ENCODE measurements around the gene SEC14L5.
A peak's percentile ranks its signal among the peaks of the same experiment; 100 is the strongest.

Gene SEC14L5

DNA sequence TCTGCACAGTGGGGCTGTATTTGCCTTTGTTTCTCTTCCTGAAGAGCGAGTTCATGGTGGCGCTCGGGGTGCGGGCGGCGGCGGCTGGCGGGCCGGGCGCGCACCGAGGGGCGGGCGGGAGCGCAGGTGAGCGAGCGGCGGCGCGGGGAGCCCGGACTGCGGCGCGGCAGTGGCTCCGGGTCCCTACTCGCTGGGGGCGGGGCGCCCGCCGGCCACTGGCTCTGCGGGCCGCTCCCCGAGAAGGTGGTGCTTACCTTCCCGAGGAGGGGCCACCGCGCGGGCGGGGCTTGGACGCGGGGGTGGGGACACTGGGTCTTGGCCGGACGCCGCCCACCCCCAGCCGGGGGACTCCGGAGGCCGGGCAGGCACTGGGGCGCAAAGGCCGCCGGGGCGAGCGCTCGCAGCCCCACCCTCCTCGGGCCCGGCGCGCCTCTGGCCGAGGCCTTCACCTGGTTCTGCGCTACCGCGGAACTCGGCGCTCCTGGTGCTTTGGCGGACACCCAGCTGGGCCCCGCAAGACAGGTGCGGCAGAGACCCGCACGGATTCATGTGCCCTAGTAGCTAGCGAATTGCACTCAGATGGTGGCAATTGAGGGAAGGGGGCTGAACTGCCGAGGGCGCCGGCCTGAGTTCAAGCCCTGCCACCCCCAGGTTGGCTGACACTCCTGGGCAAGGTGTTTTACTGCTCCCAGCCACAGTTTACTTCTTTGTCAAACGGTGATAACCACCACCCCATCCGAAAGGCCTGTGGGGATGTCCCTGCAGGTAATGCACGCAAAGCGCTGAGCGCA, 20.9 kb upstream of the SEC14L5 start, which contains the start of gene PPL:
TSS of gene PPL (minus strand) at position 158 of the 791 bp plus-strand sequence. CDS start at position 55, 103 bp downstream.
- Mint-ChIP-seq H3K27me3 (peaks cover 63% of the 10 kb centered on the region), H3K9me3 (no peaks in the 10 kb centered on the region), H3K27ac (no peak within 1 kb of the TSS), H3K36me3 (ENCODE audit: low read depth) (no peaks in the 10 kb centered on the region), H3K4me1 (ENCODE audit: low read depth) (peaks cover 7% of the 10 kb centered on the region), H3K4me3 (peak within 1 kb of the TSS; percentile 47)
- intact Hi-C loops (cut with micrococcal nuclease): no loop called here

DNA sequence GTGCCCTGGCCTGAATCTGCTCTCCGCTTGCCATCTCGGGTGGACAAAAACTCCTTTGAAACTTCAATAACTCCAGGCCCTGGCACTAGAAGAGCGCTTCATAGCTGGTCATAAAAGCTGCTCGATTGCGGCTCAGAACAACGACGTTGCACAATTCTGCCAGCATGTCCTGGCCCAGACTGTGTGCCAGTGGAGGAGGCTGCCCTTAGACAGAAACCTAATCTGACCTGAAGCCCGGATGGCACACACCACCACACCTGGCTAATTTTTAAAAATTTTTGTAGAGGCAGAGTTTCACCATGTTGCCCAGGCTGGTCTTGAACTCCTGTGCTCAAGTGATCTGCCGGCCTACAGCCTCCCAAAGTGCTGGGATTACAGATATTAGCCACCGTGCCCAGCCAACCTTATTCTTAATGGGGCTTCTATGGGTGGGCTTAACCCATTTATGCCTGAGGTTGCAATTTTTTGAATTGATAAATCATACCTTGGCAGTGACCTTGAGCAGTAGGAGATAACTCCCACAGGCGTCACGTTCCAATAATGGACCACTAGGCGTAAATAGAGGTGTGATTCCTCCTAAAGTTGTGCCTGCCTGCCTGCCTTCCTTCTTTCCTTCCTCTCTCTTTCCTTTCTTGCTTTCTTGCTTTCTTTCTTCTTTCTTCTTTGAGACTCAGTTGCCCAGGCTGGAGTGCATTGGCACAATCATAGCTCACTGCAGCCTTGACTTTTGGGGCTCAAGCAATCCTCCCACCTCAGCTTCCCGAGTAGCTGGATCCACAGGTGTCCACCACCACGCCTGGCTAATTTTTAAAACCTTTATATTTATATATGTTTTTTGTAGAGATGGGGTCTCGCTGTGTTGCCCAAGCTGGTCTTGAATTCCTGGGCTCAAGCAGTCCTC, 20.1 kb upstream of the SEC14L5 start:
- H3K36me3 Mint-ChIP-seq (ENCODE audit: low read depth): no peaks in the 10 kb centered on the region
- intact Hi-C loops (cut with micrococcal nuclease): no loop called here
- no peak overlapping the region for H3K27ac Mint-ChIP-seq
- H3K4me3 Mint-ChIP-seq: no peak overlapping the region
- H3K4me1 Mint-ChIP-seq (ENCODE audit: low read depth): peaks cover 7% of the 10 kb centered on the region
- peaks cover 64% of the 10 kb centered on the region for H3K27me3 Mint-ChIP-seq
- H3K9me3 Mint-ChIP-seq: no peaks in the 10 kb centered on the region

DNA sequence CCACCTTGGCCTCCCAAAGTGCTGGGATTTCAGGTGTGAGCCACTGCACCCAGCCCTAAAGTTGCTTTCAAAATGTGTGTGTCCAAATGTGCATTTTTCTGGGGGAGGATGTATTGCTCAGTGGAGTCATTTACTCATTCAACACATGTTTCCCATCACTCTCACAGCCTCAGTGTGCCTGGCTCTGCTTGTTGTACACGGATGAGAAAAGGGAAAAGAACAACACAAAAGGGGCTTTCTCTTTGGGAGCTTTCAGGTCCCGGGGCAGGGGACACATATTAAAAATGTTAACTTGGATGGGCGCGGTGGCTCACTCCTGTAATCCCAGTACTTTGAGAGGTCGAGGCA, 19.5 kb upstream of the SEC14L5 start:
- peaks cover 7% of the 10 kb centered on the region for H3K4me1 Mint-ChIP-seq (ENCODE audit: low read depth)
- intact Hi-C loops (cut with micrococcal nuclease): no loop called here
- H3K27ac Mint-ChIP-seq: no peak overlapping the region
- H3K36me3 Mint-ChIP-seq (ENCODE audit: low read depth): no peaks in the 10 kb centered on the region
- peaks cover 58% of the 10 kb centered on the region for H3K27me3 Mint-ChIP-seq
- no peak overlapping the region for H3K4me3 Mint-ChIP-seq
- H3K9me3 Mint-ChIP-seq: no peaks in the 10 kb centered on the region

DNA sequence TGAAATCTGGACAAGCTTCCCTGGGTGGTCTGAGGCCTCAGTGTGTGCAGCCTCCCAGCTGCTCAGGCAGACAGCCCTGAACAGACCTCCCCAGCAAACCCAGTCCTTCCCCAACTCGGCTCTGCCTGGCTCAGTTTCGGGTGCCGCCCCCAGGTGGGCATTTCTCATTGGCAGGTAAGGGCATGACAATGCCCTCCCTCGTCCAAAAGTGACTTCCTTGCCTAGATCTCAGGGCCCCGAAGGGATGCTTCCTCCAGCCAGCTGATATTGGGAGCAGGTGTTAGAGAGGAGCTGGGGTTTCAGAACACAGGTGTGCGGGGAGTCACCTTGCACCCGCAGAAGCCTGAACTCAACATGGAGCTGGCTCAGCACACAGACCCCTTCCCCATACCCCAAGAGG, 17.4 kb upstream of the SEC14L5 start:
- intact Hi-C loops (cut with micrococcal nuclease): no loop called here
- H3K9me3 Mint-ChIP-seq: no peaks in the 10 kb centered on the region
- no peaks in the 10 kb centered on the region for H3K36me3 Mint-ChIP-seq (ENCODE audit: low read depth)
- no peak overlapping the region for H3K27ac Mint-ChIP-seq
- H3K4me1 Mint-ChIP-seq (ENCODE audit: low read depth): peaks cover 19% of the 10 kb centered on the region
- peaks cover 49% of the 10 kb centered on the region for H3K27me3 Mint-ChIP-seq
- no peak overlapping the region for H3K4me3 Mint-ChIP-seq

DNA sequence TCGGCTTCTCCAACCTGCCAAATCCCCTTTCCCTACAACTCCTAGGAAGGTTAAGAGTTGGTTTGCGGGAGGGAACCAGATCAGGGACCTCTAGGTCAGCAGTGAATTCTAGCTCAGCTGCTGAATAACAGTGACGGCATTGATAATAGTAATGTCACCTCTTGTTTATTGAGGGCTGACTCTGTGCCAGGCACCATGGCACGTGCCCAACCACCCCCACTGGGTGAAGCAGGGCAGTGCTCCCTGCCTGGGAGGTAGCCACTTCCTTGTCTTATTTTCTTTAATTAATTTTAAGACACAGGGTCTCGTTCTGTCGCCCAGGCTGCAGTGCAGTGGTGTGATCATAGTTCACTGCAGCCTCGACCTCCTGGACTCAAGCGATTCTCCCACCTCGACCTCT, 15.6 kb upstream of the SEC14L5 start:
- peaks cover 22% of the 10 kb centered on the region for H3K4me1 Mint-ChIP-seq (ENCODE audit: low read depth)
- no peaks in the 10 kb centered on the region for H3K36me3 Mint-ChIP-seq (ENCODE audit: low read depth)
- H3K9me3 Mint-ChIP-seq: no peaks in the 10 kb centered on the region
- H3K27ac Mint-ChIP-seq: no peak overlapping the region
- H3K27me3 Mint-ChIP-seq: peaks cover 37% of the 10 kb centered on the region
- intact Hi-C loops (cut with micrococcal nuclease): no loop called here
- H3K4me3 Mint-ChIP-seq: no peak overlapping the region

DNA sequence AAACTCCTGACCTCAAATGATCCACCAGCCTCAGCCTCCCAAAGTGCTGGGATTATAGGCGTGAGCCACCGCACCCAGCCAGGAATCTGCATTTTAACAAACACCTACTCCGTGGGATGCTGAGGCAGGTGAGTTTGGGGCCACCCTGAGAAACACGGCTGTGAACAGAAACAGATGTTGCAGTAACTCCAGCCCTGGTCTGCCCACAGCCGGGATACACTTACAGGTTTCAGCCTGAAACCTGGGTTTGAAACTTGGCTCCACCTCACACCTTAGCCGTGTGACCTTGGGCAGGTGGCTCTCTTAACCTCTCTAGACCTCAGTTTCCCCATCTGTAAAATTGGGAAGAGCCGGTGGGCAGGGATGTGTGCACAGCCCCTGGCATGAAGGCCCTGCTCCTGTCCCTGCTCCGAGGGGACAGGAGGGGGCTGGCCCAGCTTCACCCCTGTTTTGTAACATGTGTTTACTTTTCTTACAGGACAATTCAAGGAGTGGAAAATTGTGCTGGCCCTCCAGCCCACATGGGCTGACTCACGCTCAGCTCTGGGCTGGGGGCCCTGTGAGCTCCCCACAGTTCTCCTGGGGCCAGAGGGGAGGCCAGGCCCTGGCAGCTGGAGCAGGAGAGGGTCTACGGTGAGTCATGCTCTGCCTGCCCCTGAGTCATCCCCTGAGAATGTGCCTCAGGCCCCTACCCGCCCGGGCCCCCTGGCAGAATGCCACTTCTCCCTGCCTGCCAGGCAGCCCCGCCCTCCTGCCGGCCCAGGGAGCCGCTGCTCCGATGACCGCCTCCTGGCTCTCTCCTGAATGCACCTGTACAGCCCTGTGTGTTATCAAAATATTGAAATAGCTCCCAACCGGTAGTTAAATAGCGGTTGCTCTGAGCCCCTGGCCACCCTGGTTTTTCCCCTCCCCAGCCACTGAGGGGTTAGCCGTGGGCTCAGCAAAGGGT, 13.5 kb upstream of the SEC14L5 start:
- H3K27ac Mint-ChIP-seq: no peak overlapping the region
- no peaks in the 10 kb centered on the region for H3K36me3 Mint-ChIP-seq (ENCODE audit: low read depth)
- no peak overlapping the region for H3K4me3 Mint-ChIP-seq
- no peaks in the 10 kb centered on the region for H3K9me3 Mint-ChIP-seq
- peaks cover 30% of the 10 kb centered on the region for H3K4me1 Mint-ChIP-seq (ENCODE audit: low read depth)
- peaks cover 26% of the 10 kb centered on the region for H3K27me3 Mint-ChIP-seq
- intact Hi-C loops (cut with micrococcal nuclease): no loop called here

DNA sequence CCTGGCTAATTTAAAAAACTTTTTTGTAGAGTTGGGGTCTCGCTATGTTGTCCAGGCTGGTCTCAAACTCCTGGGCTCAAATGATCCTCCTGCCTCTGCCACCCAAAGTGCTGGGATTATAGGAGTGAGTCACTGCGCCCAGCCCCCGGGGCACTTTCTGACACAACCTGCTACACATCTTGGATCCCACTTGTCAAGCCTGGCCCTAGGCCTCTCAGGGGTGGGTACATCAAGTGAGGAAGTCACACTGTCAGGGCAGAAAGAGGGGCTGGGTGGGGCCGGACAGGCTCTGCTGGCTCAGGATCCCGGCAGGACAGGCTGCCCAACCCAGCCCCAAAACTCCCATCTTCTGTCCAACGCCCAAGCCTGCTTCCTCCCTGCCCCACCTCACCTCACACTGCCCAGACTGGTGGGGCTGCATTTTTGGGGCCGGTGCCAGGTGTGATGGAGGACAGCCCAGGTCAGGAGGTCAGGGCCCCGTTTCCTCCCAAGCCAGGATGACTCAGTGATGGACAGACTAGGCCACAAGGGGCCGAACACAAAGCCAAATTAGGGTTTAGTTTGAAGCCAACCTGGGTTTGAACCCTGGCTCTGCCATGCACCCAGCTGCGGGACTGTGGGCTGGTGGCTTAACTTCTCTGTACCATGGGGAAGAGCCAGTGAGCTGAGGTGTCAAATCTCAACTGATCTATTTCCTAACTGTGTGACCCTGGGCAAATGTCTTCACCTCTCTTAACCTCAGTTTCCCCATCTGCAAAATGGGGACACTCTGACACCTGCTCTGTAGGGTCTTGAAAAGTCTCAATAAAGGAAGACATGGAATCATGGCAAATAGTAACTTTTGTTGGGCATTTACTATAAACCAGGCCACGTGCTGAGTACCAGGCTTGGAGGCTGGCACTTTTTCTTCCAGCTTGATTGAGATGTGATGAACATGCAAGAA, 12.3 kb upstream of the SEC14L5 start:
- H3K36me3 Mint-ChIP-seq (ENCODE audit: low read depth): no peaks in the 10 kb centered on the region
- H3K9me3 Mint-ChIP-seq: no peaks in the 10 kb centered on the region
- no peak overlapping the region for H3K27ac Mint-ChIP-seq
- H3K4me1 Mint-ChIP-seq (ENCODE audit: low read depth): peaks cover 30% of the 10 kb centered on the region
- intact Hi-C loops (cut with micrococcal nuclease): no loop called here
- H3K4me3 Mint-ChIP-seq: no peak overlapping the region
- peaks cover 21% of the 10 kb centered on the region for H3K27me3 Mint-ChIP-seq

DNA sequence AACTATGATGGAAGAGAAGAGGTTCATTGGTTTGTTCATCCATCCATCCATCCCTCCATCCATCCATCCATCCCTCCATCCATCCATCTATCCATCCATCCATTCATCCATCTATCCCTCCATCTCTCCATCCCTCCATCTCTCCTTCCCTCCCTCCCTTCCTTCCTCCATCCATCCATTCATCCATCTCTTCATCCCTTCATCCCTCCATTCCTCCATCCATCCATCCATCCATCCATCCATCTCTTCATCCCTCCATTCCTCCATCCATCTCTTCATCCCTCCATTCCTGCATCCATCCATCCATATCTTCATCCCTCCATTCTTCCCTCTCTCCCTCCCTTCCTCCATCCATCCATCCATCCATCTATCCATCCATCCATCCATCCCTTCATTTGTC, 11.2 kb upstream of the SEC14L5 start:
- no peak overlapping the region for H3K4me3 Mint-ChIP-seq
- H3K4me1 Mint-ChIP-seq (ENCODE audit: low read depth): peaks cover 30% of the 10 kb centered on the region
- H3K27me3 Mint-ChIP-seq: peaks cover 23% of the 10 kb centered on the region
- H3K9me3 Mint-ChIP-seq: no peaks in the 10 kb centered on the region
- H3K27ac Mint-ChIP-seq: no peak overlapping the region
- no peaks in the 10 kb centered on the region for H3K36me3 Mint-ChIP-seq (ENCODE audit: low read depth)
- intact Hi-C loops (cut with micrococcal nuclease): no loop called here

DNA sequence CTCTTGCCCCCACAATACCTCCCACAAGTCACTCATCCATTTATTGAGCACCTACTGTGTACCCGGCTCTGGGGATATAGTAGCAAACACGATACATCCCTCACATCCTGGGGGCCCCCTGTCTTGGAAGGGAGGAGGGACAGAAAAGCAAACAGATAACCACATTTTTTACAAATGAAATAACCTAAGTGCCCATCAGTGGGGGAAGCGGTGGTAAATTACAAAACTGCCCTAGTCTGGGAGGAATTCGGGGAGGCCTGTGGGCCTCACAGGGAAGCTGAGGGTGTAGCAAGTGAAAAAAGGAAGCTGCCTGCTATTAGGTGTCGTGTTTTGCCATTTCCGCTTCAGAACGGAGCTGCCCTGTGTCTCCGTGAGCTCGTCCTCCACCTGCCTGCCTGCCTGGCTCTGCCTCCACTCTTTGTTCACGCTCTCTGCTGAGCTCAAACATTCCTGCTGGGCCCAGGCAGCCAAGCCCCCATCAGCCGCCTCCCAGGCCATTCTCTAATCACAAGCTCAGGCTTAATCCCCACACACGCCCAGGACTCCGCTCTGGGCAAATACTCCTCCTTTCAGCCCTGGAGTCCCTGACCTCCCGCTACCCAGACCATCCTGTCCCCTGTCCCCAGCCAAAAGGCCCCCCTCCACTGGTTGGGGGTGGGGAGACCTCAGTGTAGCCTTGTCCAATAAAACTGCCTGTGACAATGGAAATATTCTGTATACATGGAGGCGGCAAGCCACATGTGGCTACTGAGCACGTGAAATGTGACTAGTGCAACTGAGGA, 10.2 kb upstream of the SEC14L5 start:
- Mint-ChIP-seq H3K27ac (no peak overlapping the region), H3K4me1 (ENCODE audit: low read depth) (peaks cover 30% of the 10 kb centered on the region), H3K27me3 (peaks cover 25% of the 10 kb centered on the region)

DNA sequence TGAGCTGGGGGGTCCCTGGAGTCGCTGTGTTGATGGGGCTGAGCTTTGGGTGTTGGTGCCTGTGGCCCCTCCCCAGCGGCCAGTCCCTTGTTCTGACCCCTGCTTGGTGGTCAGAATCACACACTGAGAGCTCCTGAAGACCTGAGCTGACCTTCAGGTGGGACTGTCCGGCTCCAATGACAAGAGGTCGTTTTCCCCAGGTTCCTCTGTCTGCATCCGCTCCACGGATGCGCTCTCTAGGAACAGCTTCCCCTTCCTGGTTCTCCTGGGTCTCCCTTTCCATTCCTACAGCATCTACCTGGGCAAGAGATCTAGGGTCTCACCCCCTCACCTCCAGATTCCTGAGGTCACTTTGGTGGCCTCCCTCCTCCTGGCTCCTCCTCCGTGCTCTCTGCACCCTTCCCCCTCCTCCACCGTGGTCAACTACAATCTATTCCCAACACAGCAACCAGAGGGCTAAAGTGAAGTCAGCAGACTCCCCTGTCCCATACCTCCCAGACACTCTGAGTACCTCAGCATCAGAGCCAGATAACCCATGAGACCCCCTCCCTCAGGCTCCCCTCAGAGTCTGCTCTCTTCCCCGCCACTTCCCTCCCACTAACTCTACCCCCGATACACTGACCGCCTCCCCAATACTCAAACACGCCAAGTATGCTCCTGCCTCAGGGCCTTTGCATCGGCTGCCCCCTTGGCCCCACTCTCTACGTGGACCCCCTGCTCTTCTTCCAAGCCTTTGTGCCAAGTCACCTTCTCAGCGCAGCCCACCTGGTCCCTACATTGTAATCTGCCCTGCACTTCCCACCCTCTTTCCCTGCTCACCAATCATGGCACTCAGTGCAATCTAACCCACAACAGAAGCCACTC, 9.0 kb upstream of the SEC14L5 start:
- intact Hi-C loops (cut with micrococcal nuclease): no loop called here
- H3K27me3 Mint-ChIP-seq: peaks cover 32% of the 10 kb centered on the region
- H3K4me1 Mint-ChIP-seq (ENCODE audit: low read depth): peaks cover 30% of the 10 kb centered on the region
- H3K9me3 Mint-ChIP-seq: no peaks in the 10 kb centered on the region
- H3K27ac Mint-ChIP-seq: no peak overlapping the region
- H3K36me3 Mint-ChIP-seq (ENCODE audit: low read depth): no peaks in the 10 kb centered on the region
- no peak overlapping the region for H3K4me3 Mint-ChIP-seq

More for the DNA sequence above, 10.2 kb upstream of the SEC14L5 start:
- no peaks in the 10 kb centered on the region for H3K36me3 Mint-ChIP-seq (ENCODE audit: low read depth)
- H3K4me3 Mint-ChIP-seq: no peak overlapping the region
- H3K9me3 Mint-ChIP-seq: no peaks in the 10 kb centered on the region
- intact Hi-C loops (cut with micrococcal nuclease): no loop called here

DNA sequence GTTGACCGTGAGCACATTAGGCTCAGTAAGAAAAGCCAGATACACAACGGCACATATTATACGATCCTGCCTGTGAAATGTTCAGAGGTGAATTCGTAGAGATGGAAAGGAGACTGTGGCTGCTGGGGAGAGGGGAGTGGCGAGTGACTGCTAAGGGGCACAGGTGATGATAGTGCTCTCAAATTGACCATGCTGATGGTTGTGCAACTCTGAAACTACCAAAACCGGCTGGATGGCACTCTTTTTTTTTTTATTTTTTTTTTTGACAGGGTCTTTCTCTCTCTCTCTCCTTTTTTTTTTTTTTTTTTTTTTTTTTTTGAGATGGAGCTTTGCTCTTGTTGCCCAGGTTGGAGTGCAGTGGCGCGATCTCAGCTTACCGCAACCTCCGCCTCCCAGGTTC, 8.1 kb upstream of the SEC14L5 start:
- no peaks in the 10 kb centered on the region for H3K9me3 Mint-ChIP-seq
- H3K4me1 Mint-ChIP-seq (ENCODE audit: low read depth): peaks cover 25% of the 10 kb centered on the region
- peaks cover 31% of the 10 kb centered on the region for H3K27me3 Mint-ChIP-seq
- no peak overlapping the region for H3K27ac Mint-ChIP-seq
- intact Hi-C loops (cut with micrococcal nuclease): no loop called here
- no peak overlapping the region for H3K4me3 Mint-ChIP-seq
- H3K36me3 Mint-ChIP-seq (ENCODE audit: low read depth): no peaks in the 10 kb centered on the region
